LNCaP clone FGC (cell line): ENCODE results near the gene SMARCD3.

Experiments used
- DNase-seq: peaks from one replicate; pipeline ENCODE4 v3.0.0-alpha.2; 2011; ENCODE audit warnings: low read depth
- H3K4me3 ChIP-seq: 2 replicates; pipeline ENCODE4 v1.5.1; 2011; ENCODE audit warnings: mild to moderate bottlenecking, low read depth, low read length, control low read depth
- TF ChIP-seq, protein P1 (sequence below): IDR thresholded peaks from 2 replicates; pipeline ENCODE4 v1.5.1; 2012; ENCODE audit warnings: mild to moderate bottlenecking; ENCODE audit not compliant: control insufficient read depth, insufficient read depth; ENCODE audit errors: extremely low read depth

SMARCD3 gene

DNA sequence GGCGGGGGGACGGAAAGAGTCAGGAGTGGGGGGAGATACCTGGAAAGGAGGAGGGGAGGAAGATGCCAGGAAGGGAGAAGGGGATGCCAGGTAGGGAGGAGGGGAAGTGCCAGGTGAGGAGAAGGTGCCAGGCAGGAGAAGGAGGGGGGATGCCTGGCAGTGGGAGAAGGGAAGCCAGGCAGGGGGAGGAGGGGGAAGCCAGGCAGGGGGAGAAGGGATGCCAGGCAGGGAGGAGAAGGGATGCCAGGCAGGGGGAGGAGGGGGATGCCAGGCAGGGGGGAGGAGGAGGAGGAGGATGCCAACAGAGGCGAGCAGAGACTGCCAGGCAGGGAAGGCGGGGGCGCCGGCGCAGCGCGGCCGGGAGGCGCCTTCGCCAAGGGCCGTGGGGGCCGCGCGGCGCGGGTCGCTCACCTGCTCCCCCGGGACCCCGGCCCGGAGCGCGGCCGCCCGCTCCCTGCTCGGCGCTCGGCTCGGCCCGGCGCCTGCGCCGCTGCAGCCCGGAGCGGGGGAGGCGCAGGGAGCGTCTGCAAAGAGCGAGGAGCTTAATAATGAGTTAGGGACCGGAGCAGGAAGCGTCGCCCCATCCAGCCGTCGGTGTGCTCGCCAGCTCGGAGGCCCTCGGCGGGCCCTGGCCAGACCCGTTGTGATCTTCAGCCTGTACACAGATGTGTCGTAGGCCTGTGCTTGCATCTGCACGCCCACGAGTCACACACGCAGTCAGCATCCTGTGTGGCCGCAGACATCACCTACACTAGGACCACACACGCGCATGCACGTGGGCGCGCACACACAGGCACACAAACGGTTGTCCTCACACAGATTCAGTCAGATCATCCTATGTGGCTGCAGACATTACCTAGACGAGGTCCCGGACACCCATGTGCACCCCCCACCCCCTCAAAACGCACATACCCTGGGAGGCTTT is 28.4 kb upstream of the SMARCD3 start:
- TF ChIP-seq, protein P1, sequence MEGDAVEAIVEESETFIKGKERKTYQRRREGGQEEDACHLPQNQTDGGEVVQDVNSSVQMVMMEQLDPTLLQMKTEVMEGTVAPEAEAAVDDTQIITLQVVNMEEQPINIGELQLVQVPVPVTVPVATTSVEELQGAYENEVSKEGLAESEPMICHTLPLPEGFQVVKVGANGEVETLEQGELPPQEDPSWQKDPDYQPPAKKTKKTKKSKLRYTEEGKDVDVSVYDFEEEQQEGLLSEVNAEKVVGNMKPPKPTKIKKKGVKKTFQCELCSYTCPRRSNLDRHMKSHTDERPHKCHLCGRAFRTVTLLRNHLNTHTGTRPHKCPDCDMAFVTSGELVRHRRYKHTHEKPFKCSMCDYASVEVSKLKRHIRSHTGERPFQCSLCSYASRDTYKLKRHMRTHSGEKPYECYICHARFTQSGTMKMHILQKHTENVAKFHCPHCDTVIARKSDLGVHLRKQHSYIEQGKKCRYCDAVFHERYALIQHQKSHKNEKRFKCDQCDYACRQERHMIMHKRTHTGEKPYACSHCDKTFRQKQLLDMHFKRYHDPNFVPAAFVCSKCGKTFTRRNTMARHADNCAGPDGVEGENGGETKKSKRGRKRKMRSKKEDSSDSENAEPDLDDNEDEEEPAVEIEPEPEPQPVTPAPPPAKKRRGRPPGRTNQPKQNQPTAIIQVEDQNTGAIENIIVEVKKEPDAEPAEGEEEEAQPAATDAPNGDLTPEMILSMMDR = no peak
- peak; percentile 22 for DNase-seq
- H3K4me3 ChIP-seq = peak overlapping the region; percentile 43

DNA sequence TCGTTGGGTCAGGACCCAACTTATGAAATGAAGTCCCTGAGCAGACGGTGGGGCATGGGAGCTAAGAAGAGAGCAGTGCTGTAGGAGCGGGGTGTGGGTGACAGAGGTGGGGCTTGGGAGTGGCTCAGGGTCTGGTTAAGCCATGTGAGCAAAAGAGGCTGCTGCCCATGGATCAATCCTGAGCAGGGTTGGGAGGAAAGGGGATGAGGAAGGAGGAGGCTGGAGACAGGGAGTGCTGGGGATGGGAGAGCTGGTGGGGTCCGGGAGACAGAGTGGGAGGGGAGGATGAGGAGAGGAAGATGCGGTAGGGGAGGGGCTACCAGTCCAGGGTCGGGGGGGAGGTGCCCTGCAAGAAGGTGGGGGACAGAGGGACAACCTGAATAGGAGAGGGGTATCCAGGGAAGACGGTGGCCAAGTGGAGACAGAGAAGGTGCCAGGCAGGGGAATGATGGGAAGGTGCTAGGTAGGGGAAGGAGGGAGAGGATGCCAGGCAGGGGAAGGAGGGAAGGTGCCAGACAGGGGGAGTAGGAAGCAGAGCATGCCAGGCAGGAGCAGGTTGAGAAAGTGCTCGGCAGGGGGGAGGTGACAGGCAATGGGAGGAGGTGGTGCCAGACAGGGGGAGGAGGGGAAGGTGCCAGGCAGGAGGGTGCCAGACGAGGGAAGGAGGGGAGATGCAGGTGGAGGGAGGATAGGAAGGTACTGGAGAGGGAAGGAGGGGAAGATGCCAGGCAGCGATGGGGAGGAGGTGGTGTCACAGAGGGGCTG is 27.5 kb upstream of the SMARCD3 start:
- peak overlapping the region; percentile 43 for H3K4me3 ChIP-seq
- TF ChIP-seq, protein P1 = no peak
- DNase-seq = no peak

DNA sequence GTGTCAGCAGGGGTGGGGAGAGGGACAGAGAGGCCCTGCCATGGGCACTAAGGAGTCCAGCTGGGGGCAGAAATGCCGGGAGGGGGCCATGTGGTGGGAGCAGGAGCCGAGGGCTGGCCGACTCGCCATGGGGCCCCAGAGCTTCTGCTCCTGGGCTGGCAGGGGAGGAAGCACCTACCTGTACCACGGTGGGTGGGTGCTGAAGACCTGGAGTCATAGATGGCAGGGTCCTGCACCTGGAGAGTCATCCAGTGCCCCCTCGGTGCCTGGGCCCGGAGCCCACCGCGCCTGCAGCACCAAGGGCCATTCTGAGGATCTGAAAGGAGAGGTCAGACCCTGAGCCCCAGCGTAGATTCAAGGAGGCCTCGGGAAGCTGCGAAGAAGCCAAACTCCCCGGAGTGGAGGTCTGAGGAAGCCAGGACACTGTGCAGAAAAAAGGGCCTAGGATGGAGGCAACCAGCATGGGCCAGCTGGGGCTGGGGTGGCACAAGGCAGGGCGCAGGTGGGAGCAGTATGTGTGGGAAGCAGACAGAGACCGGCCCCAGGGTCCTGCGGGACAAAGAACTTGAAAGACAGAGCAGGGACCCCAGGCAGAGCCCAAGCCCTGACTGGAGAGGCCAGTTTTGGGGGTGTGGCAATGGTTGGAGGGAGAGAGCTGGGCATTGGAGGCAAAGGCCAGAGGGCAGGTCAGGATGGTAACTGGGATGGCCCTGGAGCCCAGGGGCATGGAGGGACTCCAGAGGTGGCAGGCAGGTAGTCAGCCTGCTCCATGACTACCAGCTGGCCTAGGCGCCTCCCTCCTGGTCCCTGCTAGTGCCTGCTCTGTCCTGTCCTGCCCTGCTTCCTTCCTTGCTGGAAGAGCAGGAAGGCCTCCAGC is 26.7 kb upstream of the SMARCD3 start:
- no peak for DNase-seq
- TF ChIP-seq, protein P1 = no peak
- H3K4me3 ChIP-seq = no peak overlapping the region

DNA sequence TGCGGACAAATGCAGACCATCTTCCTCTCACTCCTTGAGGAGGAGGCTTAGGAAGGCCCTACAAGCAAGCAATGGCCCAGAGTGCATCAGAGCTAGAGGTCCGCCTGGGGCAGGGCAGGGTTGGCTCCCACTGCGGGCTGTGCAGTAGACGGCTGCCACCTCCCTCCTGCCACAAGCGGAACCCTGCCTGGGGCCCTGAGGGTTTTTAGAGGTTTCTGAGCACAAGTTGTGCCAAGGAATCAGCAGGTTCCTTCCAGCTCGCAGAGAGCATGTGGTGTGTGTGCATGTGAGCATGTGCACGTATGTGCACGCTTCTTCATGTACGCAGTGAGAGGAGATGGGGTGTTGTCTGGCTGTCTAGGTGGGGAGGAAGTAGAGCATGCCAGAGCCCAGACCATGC is 25.9 kb upstream of the SMARCD3 start:
- no peak for DNase-seq
- no peak overlapping the region for H3K4me3 ChIP-seq
- TF ChIP-seq, protein P1 = no peak

DNA sequence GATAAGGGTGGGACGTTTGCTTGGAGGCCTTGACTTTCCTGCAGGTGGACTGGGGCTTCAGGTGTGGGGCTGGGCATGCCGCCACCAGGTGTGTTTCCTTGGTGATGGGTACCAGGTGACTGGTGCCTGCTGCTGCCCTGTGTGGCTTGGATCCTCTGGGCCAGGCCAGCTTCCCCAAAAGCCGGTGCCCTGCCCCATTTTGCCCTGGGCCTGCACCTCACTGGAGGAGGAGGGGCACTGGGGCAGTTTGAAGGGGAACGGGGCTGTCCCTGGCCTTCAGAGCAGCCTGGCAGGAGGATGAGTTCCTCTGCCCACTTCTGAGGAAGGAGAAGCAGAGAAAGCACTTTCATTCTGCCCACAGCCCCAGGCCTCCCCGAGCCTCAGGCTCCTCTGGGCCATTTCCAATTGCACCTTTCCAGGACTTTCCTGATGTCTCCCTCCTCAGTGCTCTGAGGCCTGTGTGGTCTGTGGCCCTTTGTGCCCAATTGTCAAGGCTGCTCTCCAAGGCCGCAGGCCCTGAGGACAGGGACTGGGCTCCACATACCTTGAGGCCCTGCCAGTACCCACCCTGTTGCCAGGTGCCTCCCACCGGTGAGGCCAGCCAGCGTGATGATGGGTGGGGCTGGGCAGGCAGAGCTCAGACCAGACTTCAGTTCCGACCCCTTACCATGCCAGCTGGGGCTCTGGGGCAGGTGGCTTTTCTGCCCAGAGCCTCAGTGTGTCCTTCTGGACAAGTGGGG is 25.3 kb upstream of the SMARCD3 start:
- TF ChIP-seq, protein P1 = no peak
- H3K4me3 ChIP-seq = no peak overlapping the region
- DNase-seq = no peak

DNA sequence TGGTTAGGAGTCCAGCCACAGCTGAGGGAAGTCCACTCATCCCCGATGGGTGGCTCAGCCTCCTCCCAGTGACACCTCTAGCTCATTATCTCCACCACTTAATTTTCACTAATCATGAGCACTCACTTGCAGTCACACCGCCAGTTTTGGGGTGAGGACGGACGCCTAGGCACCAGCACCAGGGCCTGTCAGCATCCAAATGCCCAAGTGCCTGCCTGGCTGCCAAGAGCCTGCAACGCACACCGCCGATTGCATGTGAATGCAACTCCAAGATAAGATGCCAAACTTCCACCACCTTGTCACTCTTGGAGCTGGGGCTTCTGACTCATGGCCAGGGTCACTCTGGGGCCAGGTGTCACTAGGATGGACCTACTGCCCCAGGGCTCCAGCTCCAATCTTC is 24.4 kb upstream of the SMARCD3 start:
- TF ChIP-seq, protein P1 = no peak
- H3K4me3 ChIP-seq = no peak overlapping the region
- no peak for DNase-seq
